CD4-positive, alpha-beta T cell treated with Interleukin-21 for 1 hour (primary cell): ENCODE measurements around the gene PPP2R5E.
A peak's percentile ranks its signal among the peaks of the same experiment; 100 is the strongest.
"Not testable (repeated sequence)": the region's sequence is repeated elsewhere in the genome, so short reads cannot be mapped to it uniquely, and the experiment has no call there.

Source experiments
- DNase-seq: peaks from one replicate; pipeline ENCODE4 v3.0.0-alpha.2; 2020

PPP2R5E gene

GRCh38 chr14:63431466-63431865 lies 111.7 kb downstream of the PPP2R5E start:
- no peak for DNase-seq

- DNase-seq: no peak
Measured at GRCh38 chr14:63428486-63428885, 114.7 kb downstream of the PPP2R5E start.

- DNase-seq: no peak
Measured at GRCh38 chr14:63426838-63427352, 116.3 kb downstream of the PPP2R5E start.

- DNase-seq: no peak
Measured at GRCh38 chr14:63423889-63424288, 119.3 kb downstream of the PPP2R5E start.

GRCh38 chr14:63423381-63423780 lies 119.8 kb downstream of the PPP2R5E start:
- DNase-seq: no peak

- no peak for DNase-seq
Measured at GRCh38 chr14:63421919-63422318, 121.3 kb downstream of the PPP2R5E start.

- no peak for DNase-seq
Measured at GRCh38 chr14:63421226-63421625, 122.0 kb downstream of the PPP2R5E start.

- no peak for DNase-seq
Measured at GRCh38 chr14:63418020-63418419, 125.2 kb downstream of the PPP2R5E start.

GRCh38 chr14:63413009-63413408 lies 130.2 kb downstream of the PPP2R5E start:
- DNase-seq: no peak

- no peak for DNase-seq
Measured at GRCh38 chr14:63406333-63406732, 136.8 kb downstream of the PPP2R5E start.

GRCh38 chr14:63405715-63406114 lies 137.5 kb downstream of the PPP2R5E start:
- no peak for DNase-seq

- no peak for DNase-seq
Measured at GRCh38 chr14:63404906-63405305, 138.3 kb downstream of the PPP2R5E start.

GRCh38 chr14:63401646-63402045 lies 141.5 kb downstream of the PPP2R5E start:
- DNase-seq: no peak

GRCh38 chr14:63398952-63399351 lies 144.2 kb downstream of the PPP2R5E start:
- no peak for DNase-seq

GRCh38 chr14:63394841-63395240 lies 148.3 kb downstream of the PPP2R5E start:
- DNase-seq: no peak

- no peak for DNase-seq
Measured at GRCh38 chr14:63394432-63394831, 148.7 kb downstream of the PPP2R5E start.

- DNase-seq: no peak
Measured at GRCh38 chr14:63393012-63393411, 150.2 kb downstream of the PPP2R5E start.

- DNase-seq: no peak
Measured at GRCh38 chr14:63392236-63392635, 150.9 kb downstream of the PPP2R5E start.

GRCh38 chr14:63388766-63389431 lies 154.3 kb downstream of the PPP2R5E start:
- DNase-seq: peak; percentile 51

GRCh38 chr14:63387711-63388110 lies 155.5 kb downstream of the PPP2R5E start:
- DNase-seq: no peak

- DNase-seq: peak; percentile 26
Measured at GRCh38 chr14:63383776-63384367, 159.3 kb downstream of the PPP2R5E start.

GRCh38 chr14:63378444-63378843 lies 164.7 kb downstream of the PPP2R5E start:
- DNase-seq: no peak

- DNase-seq: no peak
Measured at GRCh38 chr14:63375769-63376168, 167.4 kb downstream of the PPP2R5E start.

- DNase-seq: not testable (repeated sequence)
Measured at GRCh38 chr14:63371613-63372012, 171.6 kb downstream of the PPP2R5E start.

GRCh38 chr14:63371033-63371432 lies 172.1 kb downstream of the PPP2R5E start:
- no peak for DNase-seq
